ENCODE results near the gene GSK3B. TPM values are rescaled to one million over a fixed set of nuclear protein-coding genes. Genes with fewer than 3 reads are reported as not detected.

GSK3B gene
- total RNA-seq, 1 donor from 2014 or later: 28.0 TPM

- DNase-seq (ENCODE audit: low read depth in 2 of 2): peak in 1 of 2 donors; percentile 10
These were observed 274.4 kb downstream of the GSK3B start for GRCh38 chr3:119819806-119820205.

GRCh38 chr3:119818937-119819336, 275.3 kb downstream of the GSK3B start:
- no peak for DNase-seq (ENCODE audit: low read depth in 2 of 2)

GRCh38 chr3:119817583-119818363, 276.5 kb downstream of the GSK3B start:
- no peak for DNase-seq (ENCODE audit: low read depth in 2 of 2)

- DNase-seq (ENCODE audit: low read depth in 2 of 2): no peak
These were observed 277.2 kb downstream of the GSK3B start for GRCh38 chr3:119817071-119817470.

GRCh38 chr3:119815716-119816115, 278.5 kb downstream of the GSK3B start:
- no peak for DNase-seq (ENCODE audit: low read depth in 2 of 2)

GRCh38 chr3:119812491-119813058, 281.7 kb downstream of the GSK3B start:
- DNase-seq (ENCODE audit: low read depth in 2 of 2): no peak

GRCh38 chr3:119810018-119810435, 284.2 kb downstream of the GSK3B start:
- DNase-seq (ENCODE audit: low read depth in 2 of 2): peak; percentile 38 to 58

GRCh38 chr3:119809249-119810017, 284.8 kb downstream of the GSK3B start:
- no peak for DNase-seq (ENCODE audit: low read depth in 2 of 2)

GRCh38 chr3:119808843-119809242, 285.4 kb downstream of the GSK3B start:
- no peak for DNase-seq (ENCODE audit: low read depth in 2 of 2)

GRCh38 chr3:119808244-119808643, 286.0 kb downstream of the GSK3B start:
- DNase-seq (ENCODE audit: low read depth in 2 of 2): no peak

- no peak for DNase-seq (ENCODE audit: low read depth in 2 of 2)
These were observed 293.4 kb downstream of the GSK3B start for GRCh38 chr3:119800844-119801243.

- peak in 1 of 2 donors; percentile 22 for DNase-seq (ENCODE audit: low read depth in 2 of 2)
These were observed 297.5 kb downstream of the GSK3B start for GRCh38 chr3:119796785-119797184.

- DNase-seq (ENCODE audit: low read depth in 2 of 2): no peak
These were observed 297.9 kb downstream of the GSK3B start for GRCh38 chr3:119796368-119796767.

GRCh38 chr3:119795849-119796248, 298.4 kb downstream of the GSK3B start:
- no peak for DNase-seq (ENCODE audit: low read depth in 2 of 2)

GRCh38 chr3:119794971-119795612, 299.2 kb downstream of the GSK3B start:
- no peak for DNase-seq (ENCODE audit: low read depth in 2 of 2)

GRCh38 chr3:119794401-119794800, 299.8 kb downstream of the GSK3B start:
- no peak for DNase-seq (ENCODE audit: low read depth in 2 of 2)

GRCh38 chr3:119792270-119792669, 302.0 kb downstream of the GSK3B start:
- DNase-seq (ENCODE audit: low read depth in 2 of 2): no peak

GRCh38 chr3:119790369-119790768, 303.9 kb downstream of the GSK3B start:
- no peak for DNase-seq (ENCODE audit: low read depth in 2 of 2)

GRCh38 chr3:119786409-119786808, 307.8 kb downstream of the GSK3B start:
- DNase-seq (ENCODE audit: low read depth in 2 of 2): no peak

- no peak for DNase-seq (ENCODE audit: low read depth in 2 of 2)
These were observed 310.4 kb downstream of the GSK3B start for GRCh38 chr3:119783883-119784282.

GRCh38 chr3:119783255-119783654, 311.0 kb downstream of the GSK3B start:
- no peak for DNase-seq (ENCODE audit: low read depth in 2 of 2)

- DNase-seq (ENCODE audit: low read depth in 2 of 2): no peak
These were observed 311.8 kb downstream of the GSK3B start for GRCh38 chr3:119782460-119782859.
